Smooth muscle cell of the brain vasculature (primary cell): Measurements from ENCODE around the gene TGM2.

Source experiments
- DNase-seq: peaks from one replicate; pipeline ENCODE4 v3.0.0-alpha.2; 2012; ENCODE audit warnings: low read depth, low spot score

Gene TGM2

DNA sequence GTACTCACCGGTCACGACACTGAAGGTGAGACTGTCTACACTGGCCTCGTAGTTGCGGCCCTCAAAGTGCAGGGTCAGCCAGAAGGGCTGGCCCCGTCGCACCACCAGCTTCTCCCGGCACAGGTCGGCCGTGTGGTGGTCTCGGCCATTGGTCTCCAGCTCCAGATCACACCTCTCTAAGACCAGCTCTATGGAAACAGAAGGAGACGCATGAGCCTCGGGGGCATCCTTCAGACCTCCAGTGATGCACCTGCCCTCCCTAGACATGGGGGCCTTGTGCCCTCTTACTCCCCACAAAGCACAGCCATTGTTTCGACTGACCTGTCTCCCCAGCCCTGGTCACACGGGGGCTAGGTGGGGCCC is 3.7 kb downstream of the TGM2 start:
- no peak for DNase-seq

- DNase-seq: no peak
These were observed 4.9 kb downstream of the TGM2 start for GRCh38 chr20:38159957-38160756.

DNA sequence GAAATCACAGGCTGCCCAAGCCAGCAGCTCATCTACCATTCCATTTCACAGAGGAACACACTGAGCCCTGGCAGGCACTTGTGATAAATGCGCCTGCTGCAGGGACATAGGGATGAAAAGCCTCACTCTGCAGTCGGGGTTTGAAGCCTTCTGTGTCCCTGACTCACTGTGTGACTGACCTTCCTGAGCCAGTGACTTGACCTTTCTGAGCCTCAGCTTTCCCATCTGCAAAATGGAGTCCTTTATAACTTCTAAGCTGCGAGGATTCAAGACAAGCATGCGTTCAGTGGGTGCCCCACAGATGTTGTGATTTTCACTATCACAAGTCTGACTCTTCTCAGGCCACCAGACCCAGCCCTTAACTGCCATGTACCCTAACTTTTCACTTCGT is 5.5 kb downstream of the TGM2 start:
- no peak for DNase-seq

DNA sequence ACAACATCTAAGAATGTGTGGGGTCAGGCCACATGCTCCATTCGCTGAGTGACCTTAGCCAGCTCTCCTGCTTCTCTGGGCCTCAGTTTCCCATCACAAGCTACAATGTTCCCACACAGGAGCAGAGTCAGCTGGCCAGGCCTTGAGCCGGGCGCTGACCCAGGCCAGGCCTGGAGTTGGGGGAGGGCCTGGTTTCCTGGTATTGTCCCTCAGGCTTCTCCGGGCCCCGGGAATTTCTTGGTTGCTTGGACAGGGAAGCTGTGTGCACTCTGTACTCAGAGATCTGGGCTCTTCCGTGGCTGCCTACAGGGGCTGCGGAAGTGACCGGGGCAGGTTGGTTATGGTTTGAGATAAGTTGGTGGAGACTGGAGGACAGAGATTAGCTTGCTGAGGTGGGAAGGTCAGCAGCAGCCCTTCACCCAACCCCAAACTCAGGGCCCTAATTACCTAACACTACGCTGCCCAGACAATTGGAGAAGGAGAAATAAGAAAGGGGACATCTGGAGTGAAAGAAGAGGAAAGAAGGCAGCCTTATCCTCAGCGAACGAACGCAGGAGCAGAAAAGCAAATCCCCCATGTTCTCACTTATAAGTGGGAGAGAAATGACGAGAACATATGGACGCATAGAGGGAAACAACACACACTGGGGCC is 6.2 kb downstream of the TGM2 start:
- no peak for DNase-seq

GRCh38 chr20:38157635-38158495 is 7.2 kb downstream of the TGM2 start:
- no peak for DNase-seq

DNA sequence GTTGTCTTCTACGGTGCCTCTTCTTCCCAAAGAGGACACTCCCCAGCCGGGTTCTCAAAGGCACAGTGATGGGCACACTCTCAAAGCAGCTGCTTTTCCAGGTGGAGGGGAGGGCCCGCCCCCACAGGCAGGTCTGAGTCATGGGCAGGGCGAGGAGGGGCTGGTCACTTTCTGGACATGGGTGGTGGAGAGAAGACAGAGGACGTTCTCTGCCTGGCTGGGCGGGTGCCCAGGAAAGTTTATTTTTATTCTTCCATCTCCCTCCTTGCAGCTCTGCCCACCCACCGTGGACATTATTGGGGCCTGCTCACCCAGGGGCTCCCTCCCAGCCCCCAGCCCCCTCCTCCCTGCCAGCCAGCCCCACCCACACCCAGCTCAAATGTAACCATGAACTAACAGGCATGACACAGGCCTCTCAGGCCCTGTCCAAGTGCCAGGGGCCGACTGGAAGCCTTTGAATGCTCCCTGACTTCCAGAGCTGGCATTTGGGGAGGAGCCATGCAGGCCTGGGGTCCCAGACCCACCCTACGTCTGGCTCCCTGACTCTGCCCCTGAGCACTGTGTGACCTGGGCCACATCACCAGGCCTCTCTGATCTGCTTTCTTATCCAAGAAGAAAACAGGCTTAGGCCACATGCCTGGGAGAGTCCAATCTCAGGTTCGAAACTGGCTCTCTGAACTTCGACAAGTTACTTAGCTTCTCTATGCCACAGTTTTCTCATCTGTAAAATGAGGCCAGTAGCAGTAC is 8.0 kb downstream of the TGM2 start:
- no peak for DNase-seq

DNA sequence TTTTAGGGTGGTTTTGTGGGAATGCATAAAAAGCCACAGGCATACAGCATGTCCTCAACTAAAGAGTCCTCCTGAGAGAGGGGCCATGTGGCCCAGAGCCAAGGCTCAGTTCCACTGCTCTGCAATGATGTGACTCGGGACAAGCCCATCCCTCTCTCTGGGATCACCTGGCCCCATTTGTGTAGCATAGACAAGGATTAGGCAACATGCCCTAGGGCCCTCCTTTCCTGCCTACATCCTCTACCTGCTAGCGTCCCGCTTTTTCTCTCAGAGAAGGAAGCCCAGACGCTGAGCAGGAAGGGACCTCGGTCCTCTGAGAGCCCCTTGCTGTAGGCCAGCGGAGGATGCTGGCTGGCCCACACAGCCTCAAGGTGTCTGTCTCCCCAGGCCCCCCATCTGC is 8.8 kb downstream of the TGM2 start:
- no peak for DNase-seq

DNA sequence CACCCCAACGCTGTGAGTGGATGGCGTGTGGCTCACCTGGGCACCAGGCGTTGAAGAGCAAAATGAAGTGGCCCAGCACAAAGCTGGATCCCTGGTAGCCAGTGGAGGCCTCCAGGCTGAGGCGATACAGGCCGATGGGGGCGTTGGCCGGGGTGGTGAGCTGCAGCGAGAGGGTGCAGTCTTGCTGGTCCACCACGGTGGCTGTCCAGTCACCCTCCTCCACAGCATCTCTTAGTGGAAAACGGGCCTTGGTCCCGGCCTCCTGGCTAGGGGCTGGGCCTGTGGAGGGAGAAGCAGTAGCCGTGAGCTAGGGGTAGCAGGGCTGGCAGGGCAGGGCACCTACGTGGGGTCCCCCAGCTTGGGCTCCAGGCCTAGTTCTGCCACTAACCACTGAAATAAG is 9.3 kb downstream of the TGM2 start:
- DNase-seq: no peak

DNA sequence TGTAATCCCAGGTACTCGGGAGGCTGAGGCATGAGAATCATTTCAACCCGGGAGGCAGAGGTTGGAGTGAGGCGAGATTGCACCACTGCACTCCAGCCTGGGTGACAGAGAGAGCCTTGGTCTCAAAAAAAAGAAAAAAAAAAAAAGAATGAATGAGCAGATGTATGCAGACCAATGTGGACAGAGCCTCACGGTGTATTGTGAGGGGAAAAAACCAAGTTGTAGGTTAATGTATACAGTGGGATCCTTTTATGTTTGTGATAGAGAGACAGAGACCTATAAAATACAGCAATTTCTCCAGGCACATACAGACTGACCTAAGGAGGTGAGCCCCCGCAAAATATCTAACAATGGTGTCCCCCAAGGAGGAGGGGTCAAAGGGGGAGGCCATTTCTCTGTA is 11.7 kb downstream of the TGM2 start:
- DNase-seq: no peak

GRCh38 chr20:38152621-38153221 is 12.3 kb downstream of the TGM2 start:
- DNase-seq: no peak

DNA sequence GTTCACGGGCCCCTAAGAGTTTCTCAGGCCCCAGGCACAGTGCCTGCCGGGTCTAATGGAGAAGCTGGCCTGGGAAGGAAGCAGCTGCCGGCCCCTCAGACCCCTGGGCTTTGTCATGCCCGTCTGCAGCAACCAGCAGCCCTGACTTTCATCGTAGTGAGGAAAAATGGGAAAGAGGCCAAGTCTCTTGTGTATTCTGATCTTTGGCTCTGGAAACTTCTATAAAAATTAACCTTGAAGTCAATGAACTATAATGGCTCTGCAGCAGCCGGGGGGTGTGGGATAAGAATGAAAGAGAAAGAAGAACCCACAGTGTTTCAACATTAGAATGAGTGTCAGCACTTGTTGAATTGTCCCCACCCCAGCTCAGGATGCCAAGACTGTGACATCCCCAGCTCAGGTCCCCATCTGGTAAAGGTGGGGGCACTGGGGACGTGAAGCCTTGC is 12.9 kb downstream of the TGM2 start:
- DNase-seq: no peak

DNA sequence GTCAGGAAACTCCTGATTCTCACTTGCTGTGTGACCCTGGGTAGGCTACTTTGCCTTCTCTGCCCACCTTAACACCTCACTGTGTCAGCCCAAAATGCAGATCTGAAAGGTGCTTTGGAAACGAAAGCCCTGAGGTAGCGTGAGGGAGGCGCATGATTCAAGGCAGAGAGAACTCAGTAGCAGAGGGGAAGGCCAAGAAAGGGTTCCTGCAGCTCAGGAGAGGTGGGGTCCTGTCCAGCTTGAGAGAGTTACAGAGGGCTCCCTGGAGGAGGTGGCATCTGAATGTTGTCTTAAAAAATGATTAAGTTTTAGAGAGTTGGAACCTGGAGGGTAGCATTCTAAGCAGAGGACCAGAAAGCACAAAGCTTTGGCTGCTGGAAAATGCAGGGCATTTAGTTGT is 13.6 kb downstream of the TGM2 start:
- DNase-seq: no peak

DNA sequence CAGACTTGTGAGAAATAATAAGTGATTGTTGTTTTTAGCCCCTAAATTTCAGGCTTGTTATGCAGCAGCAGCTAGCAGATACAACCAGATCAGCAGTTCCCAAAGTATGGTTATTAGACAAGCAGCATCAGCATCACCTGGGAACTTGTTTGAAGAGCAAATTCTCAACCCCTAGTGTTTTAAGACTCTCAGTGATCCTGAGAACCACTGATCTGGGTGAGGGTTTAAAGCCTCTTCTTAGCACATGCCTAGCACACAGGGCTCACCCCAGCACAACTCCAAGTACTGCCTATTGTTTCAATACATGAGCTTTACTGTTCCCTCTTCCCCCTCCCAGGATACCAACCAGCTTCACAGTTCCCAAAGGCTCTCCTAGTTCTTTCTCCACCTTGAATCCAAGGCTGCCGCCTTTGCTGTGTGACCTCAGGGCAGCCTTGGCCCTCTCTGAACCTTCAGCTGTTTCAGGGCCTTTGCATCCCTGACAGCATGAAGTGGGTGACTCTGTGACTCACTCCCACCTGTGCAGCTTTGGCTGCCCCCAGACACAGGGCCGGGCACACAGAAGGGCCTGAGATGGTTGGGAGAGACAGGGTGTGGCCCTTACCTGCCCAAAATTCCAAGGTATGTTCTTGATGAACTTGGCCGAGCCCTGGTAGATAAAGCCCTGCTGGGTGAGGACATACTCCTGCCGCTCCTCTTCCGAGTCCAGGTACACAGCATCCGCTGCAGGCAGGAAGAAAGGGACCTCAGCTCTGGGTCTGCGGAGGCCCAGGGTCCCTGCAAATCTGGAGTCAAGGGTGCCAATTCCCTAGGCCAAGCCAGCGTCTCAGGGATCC is 14.5 kb downstream of the TGM2 start:
- DNase-seq: no peak

GRCh38 chr20:38148328-38149102 is 16.6 kb downstream of the TGM2 start:
- no peak for DNase-seq

DNA sequence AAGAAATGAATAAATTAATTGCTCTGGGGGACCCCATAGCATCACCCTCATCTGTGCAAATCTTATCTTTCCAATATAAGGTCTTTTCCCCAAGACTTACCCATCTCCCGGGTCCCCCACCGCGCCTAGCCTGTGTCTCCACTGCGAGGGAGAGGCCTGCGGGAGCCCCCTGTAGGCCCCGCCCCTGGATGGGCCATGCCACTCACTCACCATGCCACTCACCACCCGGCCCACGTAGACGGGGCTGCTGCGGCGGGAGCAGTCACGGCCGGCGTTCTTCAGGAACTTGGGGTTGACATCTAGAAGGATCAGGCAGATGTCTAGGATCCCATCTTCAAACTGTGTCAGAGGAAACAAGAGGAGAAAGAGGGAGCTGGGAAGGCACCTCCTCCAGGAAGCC is 17.3 kb downstream of the TGM2 start:
- no peak for DNase-seq

- DNase-seq: no peak
These were observed 17.9 kb downstream of the TGM2 start for GRCh38 chr20:38147163-38147562.

DNA sequence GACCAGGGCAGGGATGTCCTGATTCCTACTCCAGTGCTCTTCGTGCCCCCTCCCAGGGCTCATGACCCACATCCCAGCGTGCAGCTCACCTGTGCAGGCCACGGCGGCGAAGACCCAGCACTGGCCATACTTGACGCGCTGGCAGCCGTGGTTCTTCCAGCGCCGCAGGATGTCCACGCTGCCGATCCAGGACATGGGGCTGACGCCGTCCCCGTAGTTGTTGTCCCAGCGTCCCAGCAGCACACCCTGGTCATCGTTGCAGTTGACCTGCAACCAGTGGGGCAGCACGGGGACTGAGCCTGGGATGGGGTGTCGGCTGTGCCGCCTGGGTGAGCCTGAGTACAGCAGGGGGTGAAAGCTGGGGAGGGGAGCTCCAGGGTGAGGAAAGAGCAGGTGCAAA is 18.4 kb downstream of the TGM2 start:
- DNase-seq: no peak

DNA sequence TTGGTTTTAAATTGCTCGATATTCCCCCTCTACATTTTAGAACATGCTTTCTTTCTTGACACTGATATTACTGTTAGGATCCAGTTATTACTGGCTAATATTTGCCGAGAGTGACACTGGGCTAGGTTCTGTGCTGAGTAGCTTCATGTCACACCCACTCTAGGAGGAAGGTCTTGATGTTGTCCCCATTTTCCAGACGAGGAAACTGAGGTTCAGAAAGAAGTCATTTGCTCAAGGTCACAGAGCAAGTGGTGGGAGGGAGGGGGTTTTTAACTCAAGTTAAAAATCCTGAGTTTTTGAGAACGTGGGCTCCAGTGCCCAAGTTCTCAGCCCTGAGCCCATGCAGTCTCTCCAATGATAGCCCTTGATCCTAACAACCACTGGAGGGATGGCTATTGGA is 18.9 kb downstream of the TGM2 start:
- DNase-seq: no peak

DNA sequence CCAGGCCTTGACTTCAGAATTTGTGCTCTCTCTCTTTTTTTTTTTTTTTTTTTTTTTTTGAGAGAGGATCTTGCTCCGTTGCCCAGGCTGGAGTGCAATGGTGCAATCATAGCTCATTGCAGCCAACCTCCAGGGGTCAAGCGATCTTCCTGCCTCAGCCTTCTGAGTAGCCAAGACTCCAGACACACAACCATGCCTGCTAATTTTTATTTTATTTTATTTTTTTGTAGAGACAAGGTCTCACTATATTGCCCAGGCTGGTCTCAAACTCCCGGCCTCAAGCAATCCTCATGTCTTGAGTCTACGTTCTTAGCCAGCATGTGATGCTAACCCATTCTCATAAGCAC is 19.4 kb downstream of the TGM2 start:
- no peak for DNase-seq
